Left renal cortex interstitium (tissue), 4 donors: Measurements from ENCODE around the gene FOXD4L6. TPM values are rescaled to one million over a fixed set of nuclear protein-coding genes. Genes with fewer than 3 reads are reported as not detected.
"Not testable (repeated sequence)": the region's sequence is repeated elsewhere in the genome, so short reads cannot be mapped to it uniquely, and the experiment has no call there.

Experiments used
- DNase-seq, 4 donors: peaks; one replicate each; pipeline ENCODE4 v3.0.0-alpha.2; 2013; ENCODE audit warnings: low read depth in 4 of 4, low spot score in 2 of 4, missing footprints in 1 of 4
- polyA plus RNA-seq, 4 donors: library from polyadenylated mRNA; unstranded; fragments of 120-200 nt; gene quantifications; one replicate each; pipeline ENCODE4 v1.2.1, GENCODE V29; 2013; ENCODE audit not compliant: insufficient read length in 4 of 4

The FOXD4L6 gene
- polyA plus RNA-seq, 4 donors, result 0.10 to 0.11 TPM; not detected in 2

- not testable (repeated sequence) for DNase-seq
These were observed 23.9 kb downstream of the FOXD4L6 start for GRCh38 chr9:41104542-41104941.

DNA sequence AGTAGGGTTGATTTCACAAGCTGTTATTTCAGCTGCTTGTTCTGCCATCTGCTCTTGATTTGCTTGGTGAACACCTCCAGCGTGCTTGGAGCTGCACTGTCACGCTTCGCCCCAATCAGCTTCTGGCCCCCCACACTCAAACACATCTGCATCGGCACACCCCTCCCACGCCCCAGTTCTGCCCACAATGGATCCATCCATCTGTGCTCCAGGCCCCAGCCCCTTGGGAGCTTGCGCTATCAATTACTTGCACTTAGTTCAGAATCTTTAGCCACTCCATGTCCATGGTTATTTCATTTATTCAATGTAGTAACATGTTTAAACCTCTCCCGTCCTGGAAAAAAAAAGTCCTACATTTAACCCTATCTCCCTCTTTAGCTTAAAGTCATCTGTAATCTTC is 28.0 kb downstream of the FOXD4L6 start:
- not testable (repeated sequence) for DNase-seq

- not testable (repeated sequence) for DNase-seq
These were observed 29.7 kb downstream of the FOXD4L6 start for GRCh38 chr9:41098759-41099158.

DNA sequence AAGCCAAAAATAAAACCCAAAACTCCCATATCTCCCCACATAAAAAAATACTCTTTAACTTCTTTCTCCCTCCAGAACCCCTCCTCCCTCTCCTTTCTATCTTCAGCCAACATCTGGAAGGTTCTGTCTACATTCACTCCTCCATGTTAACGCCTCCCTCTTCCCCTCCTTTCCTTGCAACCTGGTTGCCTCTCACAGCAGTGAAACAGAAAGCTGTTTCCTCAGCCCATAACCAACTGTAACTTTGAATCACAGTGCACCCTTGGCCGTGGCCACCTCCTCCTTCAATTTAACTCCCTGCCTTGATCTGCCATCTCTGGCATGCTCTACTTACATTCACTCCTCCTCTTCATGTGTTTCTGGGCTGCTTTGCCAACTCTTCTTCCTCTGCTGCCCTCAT is 33.4 kb downstream of the FOXD4L6 start:
- not testable (repeated sequence) for DNase-seq

GRCh38 chr9:41094010-41094773 is 34.3 kb downstream of the FOXD4L6 start:
- not testable (repeated sequence) for DNase-seq

DNA sequence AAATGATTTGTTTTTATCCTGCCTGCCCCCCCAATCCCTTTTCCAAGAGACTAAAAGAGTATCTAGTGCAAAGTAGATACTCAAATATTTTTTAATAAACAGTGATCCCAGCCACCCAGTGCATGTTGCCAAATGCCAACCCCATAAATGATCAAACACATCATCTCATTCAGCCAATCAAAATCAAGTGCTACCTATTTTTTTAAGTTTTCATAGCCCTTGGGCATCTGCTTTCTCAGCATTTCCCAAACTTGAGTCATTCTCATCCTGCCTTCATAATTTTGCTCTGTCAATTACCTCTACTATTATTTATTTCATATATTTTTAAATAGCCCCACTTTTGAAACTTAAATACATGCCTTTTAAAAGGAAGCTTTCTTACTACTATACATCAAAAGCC is 37.6 kb downstream of the FOXD4L6 start:
- not testable (repeated sequence) for DNase-seq

DNA sequence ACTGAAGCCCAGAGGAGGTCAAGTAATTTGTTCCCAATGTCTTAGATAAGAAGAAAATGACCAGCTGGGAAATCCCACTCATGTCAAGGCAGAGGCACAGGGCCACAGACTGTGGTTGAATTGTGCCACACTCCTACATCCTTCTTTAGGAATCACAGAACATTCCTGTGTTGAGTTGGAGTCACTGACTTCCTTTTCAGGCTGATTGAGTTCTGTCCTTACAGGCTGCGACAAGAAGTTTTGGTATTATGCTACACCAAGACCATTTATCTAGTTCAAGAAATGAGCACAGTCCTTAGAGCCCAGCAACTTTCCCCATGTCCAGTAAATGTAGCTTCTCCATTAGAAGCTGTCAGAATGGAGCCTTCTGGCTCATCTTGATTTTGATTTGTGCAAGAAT is 38.1 kb downstream of the FOXD4L6 start:
- DNase-seq, result not testable (repeated sequence)

- not testable (repeated sequence) for DNase-seq
These were observed 39.9 kb downstream of the FOXD4L6 start for GRCh38 chr9:41088450-41089059.

GRCh38 chr9:41087929-41088328 is 40.6 kb downstream of the FOXD4L6 start:
- DNase-seq, result not testable (repeated sequence)

- DNase-seq, result not testable (repeated sequence)
These were observed 41.2 kb downstream of the FOXD4L6 start for GRCh38 chr9:41087157-41087780.

GRCh38 chr9:41086685-41087084 is 41.8 kb downstream of the FOXD4L6 start:
- not testable (repeated sequence) for DNase-seq

GRCh38 chr9:41086215-41086614 is 42.3 kb downstream of the FOXD4L6 start:
- DNase-seq, result not testable (repeated sequence)

DNA sequence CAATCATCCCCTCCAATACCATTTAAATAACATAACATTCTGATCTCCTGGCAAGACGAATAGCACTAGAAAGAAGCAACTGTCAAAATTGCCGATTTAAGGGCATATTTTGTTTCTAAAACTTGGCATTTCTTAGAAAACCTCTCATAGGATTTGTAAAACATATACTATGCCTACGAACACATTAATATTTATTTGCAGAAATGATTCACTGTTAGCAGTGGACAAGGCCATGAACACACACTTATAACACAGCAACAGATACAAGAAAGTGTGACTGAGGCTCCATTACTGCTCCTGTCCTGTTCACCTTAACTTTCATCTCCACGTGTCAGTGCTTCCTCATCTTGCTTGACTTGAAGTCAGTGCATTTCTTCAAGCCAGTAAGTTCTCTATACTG is 46.1 kb downstream of the FOXD4L6 start:
- not testable (repeated sequence) for DNase-seq

DNA sequence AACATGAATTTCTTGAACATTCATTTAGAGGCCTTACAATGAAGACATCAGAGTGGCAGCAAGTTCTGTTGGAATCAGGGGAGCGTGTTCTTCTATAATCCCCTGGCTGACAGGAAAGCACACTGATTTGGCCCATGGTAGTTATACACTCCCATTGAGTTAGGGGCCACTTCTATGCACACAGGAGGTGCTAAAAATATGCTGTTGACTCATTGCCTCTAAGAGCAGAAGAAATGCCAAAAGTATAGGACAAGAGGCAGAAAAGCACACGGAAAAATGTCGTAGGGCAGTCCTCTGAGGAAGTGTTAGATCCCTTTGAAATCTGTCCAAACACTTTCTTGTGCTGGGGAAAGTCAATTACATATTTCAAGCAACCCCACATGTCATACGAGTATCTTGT is 49.0 kb downstream of the FOXD4L6 start:
- DNase-seq, result not testable (repeated sequence)

DNA sequence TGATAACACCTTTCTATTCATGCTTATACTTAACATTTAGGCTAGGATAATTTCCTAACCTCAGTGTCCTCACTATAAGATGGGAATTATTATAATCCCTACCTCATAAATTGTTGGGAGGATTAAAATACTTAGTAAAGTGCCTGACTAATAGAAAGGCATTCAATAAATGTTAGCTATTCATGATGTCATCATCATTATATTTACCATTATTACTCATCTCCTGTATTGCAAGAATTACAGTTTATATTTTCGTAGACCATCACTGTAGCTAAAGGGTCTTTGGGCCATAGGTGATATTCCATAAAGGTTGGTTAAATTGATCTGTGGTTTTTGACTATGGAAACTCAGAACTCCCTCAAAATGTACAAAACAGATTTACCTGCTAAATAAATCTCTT is 50.9 kb downstream of the FOXD4L6 start:
- DNase-seq, result not testable (repeated sequence)

Other genes starting within 250 kb of the FOXD4L6 start
- gene ZNG1F, start 60.6 kb upstream of the FOXD4L6 start, polyA plus RNA-seq, result 10 to 100 TPM; 16.1 to 28.2 (median 17.1) TPM